ENCODE measurements around the gene ATN1.
A peak's percentile ranks its signal among the peaks of the same experiment; 100 is the strongest.
"Not testable (repeated sequence)": the region's sequence is repeated elsewhere in the genome, so short reads cannot be mapped to it uniquely, and the experiment has no call there.

ATN1 gene

GRCh38 chr12:6903722-6904121 is 24.0 kb upstream of the ATN1 start:
- no peak for DNase-seq (ENCODE audit: low read depth, low spot score)

DNA sequence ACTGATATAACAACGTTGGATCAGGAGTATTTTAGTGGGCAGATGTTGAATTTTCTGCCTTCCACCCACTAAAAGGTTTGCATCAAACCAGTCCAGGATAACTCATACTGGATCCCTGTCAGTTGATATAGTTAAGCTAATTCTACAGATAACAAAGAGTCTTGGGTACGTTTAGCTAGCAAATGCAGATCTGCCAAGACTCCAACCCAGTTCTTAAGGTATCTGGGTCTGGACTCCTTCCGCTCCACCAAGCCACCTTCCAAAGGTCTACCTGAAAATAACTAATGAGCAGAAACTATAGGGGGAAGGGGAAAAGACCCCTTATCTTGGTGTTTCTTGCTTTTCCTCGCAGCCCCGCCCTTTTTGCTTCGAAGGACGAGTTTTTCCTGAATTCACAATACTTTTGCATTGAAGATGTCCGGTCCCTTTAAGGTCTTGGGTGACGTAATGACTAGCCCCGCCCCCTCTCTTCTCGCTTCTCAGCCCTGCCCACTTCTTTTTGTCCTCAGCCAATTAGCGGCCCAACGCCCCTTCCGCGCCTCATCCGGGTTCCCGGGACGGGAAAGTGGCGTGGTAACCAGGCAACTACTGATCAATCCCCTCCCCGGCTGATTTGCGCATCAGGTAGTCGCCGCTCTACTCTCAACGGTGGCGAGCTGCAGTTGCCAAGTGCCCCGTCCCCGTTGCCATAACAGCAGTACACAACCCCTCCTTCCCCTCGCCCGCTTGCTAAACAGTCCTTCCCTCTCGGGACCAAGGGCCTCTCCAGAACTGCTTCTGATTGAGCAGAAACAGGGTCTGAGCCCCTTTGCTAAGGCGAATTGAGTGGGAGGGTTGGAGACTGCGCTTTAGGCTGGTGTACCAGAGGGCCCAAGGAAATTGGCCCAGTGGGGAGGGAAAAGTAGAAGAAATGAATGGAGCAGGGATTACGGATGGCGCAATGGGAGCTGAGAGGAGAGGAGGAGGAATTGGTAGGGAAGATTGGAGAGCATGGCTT is 23.2 kb upstream of the ATN1 start, which contains the start of gene LRRC23:
LRRC23 (plus strand) TSS at position 543 of the 997 bp plus-strand sequence. CDS start 812 bp downstream, outside the sequence.
- DNase-seq (ENCODE audit: low read depth, low spot score), result peak; percentile 93

GRCh38 chr12:6905414-6906040 is 22.2 kb upstream of the ATN1 start:
- no peak for DNase-seq (ENCODE audit: low read depth, low spot score)

- not testable (repeated sequence) for DNase-seq (ENCODE audit: low read depth, low spot score)
Observed at GRCh38 chr12:6908141-6908540, 19.6 kb upstream of the ATN1 start.

DNA sequence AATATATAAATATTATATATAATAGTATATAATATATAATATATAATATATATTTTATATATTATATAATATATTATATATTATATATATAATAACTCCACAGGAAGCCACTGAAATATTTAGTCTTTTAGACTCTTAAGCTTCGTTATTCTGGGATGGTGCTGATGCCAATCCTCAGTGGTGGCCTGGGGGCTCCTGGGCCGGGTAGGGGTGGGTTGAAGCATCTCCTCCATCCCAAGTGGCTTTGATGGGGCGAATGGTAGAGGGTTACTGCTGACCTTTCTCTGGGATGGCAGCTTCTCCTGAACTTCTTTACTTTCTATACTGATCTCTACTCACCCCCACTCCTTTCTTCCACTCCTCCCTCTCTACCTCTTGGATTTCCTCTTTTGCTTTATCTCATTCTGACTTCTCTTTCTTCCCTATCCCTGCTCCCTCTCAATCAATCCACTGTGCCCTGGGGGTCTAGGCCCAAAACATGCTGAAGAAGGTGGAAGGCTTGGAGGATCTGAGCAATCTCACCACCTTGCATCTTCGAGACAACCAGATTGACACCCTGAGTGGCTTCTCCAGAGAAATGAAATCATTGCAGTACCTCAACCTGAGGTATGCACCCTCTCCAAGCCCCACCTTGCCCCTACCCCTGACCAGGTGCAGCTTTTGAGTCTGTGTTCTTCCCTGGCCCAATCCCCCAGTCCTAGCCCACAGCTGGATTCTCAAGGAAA is 18.2 kb upstream of the ATN1 start:
- DNase-seq (ENCODE audit: low read depth, low spot score), result no peak

- DNase-seq (ENCODE audit: low read depth, low spot score), result no peak
Observed at GRCh38 chr12:6912164-6912935, 15.4 kb upstream of the ATN1 start.

GRCh38 chr12:6914246-6914946 is 13.4 kb upstream of the ATN1 start, which contains the start of gene ENO2:
Gene ENO2, plus strand, starts transcription at chr12:6914580. Its CDS starts 1,253 bp downstream, at chr12:6915833.
- DNase-seq (ENCODE audit: low read depth, low spot score), result peak; percentile 61

DNA sequence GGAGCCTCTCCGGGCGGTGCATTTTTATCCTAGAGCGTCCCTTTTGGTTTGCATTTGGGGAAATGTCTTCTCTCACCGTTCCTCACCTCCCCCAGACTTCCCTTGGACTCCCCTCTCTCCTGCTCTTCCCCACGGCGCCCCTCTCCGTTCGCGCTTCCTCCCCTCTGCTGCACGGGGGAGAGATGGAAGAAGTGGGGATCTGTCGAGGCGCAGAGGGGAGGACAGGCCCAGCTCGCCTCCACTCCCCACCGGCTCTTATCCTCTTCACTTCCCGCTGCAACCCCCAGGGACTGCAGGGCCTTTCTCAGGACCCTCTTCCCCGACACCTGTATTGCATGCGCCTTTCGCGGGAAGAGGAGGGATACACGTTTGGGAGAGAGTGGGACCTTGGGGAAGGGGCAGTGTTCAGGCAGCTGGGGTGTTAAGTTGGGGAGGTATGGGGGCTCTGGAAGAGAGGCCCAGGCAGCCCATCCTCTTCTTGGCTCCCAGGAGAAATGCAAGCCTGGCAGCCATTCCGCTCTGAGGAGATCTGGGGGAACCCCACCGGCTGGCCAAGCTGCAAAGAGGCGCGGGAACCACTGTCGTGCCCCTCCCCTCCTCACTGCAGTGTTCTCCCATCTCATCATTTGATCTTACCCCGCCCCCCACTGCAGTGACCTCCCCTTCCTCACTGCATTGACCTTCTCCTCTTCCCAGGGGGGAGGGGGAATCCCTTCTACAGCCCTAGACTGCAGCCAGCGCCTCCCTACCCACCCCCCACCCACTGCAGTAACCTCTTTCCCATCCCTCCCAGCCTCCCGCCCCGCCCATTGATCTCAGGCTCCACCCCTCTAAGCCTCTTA is 12.6 kb upstream of the ATN1 start:
- DNase-seq (ENCODE audit: low read depth, low spot score), result no peak

DNA sequence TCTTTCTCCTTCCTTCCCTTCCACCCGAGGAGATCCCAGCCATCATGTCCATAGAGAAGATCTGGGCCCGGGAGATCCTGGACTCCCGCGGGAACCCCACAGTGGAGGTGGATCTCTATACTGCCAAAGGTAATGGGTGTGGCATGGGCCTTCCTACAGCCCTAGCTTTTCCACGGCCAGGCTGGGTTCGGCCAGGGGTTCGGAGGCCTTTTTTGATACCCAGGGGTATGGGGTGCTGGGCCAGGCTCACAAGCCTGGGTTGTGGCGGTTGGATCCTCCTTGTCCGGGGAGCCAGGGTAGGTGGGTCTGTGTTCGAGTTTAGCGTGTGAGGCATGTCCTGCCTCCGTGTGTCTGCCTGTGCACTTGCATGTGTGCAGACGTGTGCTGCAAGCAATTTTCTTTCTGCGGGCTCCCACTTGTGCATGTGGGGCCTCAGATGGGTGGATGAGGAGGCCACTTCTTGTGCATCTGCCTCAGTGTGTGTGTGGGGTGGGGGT is 11.9 kb upstream of the ATN1 start:
- DNase-seq (ENCODE audit: low read depth, low spot score), result no peak

DNA sequence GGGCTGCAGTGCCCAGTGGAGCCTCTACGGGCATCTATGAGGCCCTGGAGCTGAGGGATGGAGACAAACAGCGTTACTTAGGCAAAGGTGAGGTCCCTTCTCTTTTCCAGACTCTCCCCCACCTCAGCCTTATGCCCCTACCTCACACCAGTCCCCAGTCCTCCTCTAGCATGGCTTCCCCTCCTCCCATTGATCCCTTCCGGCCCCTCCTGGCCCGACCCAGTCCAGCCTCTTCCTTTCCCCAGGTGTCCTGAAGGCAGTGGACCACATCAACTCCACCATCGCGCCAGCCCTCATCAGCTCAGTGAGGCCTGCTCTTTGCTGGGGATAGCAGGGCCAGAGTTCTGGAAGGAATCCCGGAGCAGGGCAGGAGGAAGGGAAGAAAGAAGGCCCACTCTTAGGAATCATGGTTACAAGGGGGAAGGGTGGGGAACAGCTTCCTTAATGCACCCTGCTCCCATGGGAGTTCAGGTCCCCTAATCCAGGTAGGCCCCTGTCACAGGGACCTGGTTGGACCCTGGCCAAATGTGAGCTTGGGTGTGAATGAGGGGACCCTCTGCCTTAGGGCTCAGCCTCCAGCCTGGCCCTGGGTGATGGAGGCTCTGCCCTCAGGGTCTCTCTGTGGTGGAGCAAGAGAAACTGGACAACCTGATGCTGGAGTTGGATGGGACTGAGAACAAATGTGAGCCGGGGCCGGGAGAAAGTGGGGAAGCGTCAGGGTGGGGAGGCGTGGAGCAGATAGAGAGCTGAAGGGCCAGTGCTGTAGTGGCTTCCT is 11.1 kb upstream of the ATN1 start:
- DNase-seq (ENCODE audit: low read depth, low spot score), result no peak

GRCh38 chr12:6917491-6918231 is 10.1 kb upstream of the ATN1 start:
- DNase-seq (ENCODE audit: low read depth, low spot score), result no peak

DNA sequence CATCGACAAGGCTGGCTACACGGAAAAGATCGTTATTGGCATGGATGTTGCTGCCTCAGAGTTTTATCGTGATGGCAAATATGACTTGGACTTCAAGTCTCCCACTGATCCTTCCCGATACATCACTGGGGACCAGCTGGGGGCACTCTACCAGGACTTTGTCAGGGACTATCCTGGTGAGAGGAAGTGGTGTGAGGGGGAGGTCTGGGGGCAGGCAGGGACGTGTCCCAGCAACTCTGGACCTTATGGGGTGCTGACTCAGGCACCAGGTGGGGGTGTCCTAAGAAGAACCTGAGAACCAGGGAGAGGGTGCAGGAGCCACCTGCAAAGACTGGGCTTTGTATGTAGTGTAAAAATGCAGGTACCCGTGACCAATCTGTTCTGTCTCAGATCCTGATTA is 8.2 kb upstream of the ATN1 start:
- no peak for DNase-seq (ENCODE audit: low read depth, low spot score)

DNA sequence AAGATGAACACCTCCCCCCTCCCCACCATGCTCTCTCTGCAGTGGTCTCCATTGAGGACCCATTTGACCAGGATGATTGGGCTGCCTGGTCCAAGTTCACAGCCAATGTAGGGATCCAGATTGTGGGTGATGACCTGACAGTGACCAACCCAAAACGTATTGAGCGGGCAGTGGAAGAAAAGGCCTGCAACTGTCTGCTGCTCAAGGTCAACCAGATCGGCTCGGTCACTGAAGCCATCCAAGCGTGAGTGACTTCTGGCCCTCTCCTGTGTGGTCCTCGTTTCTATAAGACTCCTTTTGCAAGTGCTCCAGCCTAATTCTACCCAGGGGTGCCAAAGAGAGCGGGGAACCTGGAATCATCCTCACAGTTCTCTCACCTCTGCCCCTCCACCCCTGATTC is 6.2 kb upstream of the ATN1 start:
- DNase-seq (ENCODE audit: low read depth, low spot score), result no peak

- no peak for DNase-seq (ENCODE audit: low read depth, low spot score)
Observed at GRCh38 chr12:6921996-6922946, 5.5 kb upstream of the ATN1 start.

- DNase-seq (ENCODE audit: low read depth, low spot score), result no peak
Observed at GRCh38 chr12:6923003-6923732, 4.6 kb upstream of the ATN1 start.

DNA sequence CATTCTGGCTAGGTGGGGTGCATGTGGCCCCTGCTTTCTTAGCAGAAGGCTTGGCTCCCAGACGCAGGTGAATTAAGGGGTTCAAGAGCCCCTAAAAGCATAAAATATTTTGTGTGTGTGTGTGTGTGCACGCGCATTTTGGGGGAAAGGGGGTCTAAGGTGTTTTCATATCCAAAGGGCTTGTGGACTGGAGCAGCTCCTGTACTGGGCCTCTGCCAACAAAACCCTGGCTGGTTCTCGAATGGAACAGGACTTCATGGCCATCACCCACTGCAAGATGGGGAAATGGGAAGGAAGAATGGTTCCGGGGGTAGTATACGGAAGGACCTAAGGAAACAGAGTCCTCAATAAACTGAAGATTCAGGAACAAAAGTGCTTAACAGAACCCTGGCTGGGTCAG is 3.9 kb upstream of the ATN1 start:
- DNase-seq (ENCODE audit: low read depth, low spot score), result no peak
